Measurements from ENCODE around the gene LSP1.

DNA sequence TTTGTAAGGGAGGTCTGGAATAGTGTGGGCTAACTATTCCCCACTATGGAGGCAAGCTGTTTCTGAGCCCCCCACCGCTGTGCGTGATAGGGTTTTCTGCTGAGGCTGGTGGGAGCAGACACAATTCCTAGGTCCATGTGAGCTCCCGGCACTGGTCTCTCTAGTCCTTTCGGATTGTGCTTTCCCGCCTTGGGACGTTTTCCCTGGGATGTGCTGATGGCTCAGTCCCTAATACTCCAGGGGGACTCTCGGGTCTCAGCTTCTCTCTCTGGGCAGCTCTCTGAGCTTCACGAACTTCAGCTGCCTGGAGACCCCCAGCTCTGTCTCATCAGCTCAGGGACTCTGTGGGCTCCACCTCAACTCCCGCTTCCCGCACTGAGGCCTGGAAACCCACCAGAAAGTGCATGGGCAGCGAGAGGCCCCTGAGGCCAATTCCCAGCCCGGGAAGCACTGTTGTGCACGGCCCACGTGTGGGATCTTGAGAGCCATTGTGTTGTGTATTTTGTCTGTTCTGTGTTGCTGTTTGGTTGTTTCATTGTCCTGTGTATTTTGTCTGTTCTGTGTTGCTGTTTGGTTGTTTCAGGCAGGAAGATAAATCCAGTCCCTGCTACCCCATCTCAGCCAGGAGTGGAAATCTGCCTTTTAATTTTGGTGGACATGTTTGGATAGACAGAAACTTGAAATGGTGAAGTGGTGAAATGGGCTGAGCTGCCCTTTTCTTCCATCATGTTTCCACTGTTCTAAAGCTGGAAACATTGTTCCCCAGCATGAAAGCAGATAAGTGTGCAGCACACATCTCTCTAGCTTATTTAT lies 53.9 kb downstream of the LSP1 start:
- TF ChIP-seq ZFP30 (CRISPR knock-in tag; IDR thresholded peaks at IDR 0.05) (no peak), OSR1 (CRISPR knock-in tag; IDR thresholded peaks at IDR 0.05) (no peak)

Data from SK-N-SH treated with all-trans-retinoic acid at 6 μM for 48 hours (cell line).